ENCODE measurements around the gene DHX16. TPM values are rescaled to one million over a fixed set of nuclear protein-coding genes. Genes with fewer than 3 reads are reported as not detected.
A peak's percentile ranks its signal among the peaks of the same experiment; 100 is the strongest.

The DHX16 gene
- polyA plus RNA-seq, 3 donors, result 46.2 to 51.0 (median 50.7) TPM

DNA sequence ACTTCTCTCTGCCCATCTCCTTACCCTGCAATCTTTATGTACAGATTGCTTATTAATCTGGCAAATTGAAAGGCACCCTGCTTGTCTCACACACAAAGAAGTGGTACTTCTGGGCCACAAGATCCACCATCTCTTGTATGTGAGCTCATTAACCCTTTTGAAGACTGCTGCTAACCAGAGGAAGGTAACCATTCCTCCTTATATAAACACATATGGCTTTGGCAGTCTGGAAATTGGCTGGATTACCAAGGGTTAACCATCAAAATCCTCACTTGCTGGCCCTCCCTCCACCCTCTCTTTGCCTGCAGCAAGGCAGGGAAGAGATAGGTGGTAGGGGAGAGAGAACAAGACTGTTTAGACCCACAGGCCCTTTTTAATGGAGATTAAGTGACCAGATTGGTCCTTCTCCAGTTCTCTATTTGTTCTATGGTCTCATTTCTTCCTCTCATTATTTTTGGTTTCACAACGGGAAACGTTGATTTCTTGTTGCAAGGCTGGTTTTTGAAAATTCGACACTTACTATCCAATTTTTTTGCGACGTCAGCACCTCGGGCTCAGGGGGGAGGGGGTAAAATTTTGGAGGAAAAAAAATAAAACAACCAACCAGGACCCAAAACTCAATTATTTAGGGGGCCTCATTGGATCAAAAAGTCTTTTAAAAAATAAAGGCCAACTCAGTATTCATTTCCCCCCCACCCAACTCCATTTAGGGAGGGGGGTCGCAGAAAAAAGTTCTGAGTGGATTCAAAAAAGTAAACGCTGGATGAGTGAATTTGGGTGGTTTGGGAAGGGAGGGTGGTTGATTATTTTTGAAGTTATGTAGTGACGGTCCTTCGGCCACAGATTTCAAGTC lies 56.6 kb downstream of the DHX16 start:
- peak in 2 of 11 donors; percentile 50 to 64 for DNase-seq (ENCODE audit: extremely low read depth in 1 of 11, low read depth in 9 of 11, low spot score in 4 of 11)

DNA sequence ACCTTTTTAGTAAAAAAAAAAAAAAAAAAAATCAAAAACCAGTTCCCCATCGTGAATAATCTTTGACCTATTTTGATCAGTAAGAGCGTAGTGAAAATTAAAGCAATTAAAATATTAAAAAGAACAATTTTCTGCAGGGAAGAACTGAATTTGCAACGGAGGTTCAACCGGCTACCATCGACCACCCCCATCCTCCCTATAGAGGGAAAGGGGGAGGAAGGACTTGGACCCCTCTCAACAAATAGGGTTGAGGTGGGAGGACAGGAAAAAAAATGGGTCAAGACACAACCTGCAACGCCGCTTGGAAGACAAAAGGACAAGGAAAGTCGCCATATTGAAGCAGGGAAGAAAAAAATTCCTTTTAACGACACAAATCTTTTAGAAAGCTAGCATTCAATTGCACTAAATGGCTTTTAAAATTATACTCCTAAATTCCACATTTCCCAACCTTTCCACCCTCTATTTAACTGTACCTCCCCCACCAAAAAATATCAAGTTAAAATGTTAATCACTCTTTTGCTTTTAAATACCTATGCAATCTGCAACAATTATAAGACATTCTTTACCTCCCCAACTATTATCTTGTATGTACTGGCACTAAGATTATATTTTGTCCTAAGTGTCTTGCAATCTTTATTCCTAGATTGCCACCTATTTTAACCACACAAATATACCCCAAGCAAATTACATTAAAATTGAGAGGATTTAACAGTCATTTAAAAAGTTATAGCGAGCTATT lies 57.4 kb downstream of the DHX16 start:
- peak in 8 of 11 donors; percentile 61 to 84 (median 72) for DNase-seq (ENCODE audit: extremely low read depth in 1 of 11, low read depth in 9 of 11, low spot score in 4 of 11)

DNA sequence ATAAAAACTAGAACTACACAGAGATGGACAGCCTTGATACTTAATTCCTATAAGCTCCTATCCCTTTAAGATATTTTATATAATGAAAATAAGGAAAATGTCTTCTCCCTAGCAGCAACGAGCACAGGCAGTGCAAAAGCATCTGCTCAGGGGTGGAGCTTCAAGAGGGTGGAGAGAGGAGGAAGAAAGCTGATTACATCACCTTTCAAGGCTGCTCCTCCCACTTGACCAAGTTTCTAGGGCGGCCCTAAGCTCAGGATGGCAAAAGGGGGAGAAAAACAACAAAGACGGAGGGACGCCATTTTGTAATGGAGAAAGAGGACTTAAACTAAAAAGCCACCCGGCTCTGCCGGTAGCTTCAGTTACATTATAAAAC lies 58.0 kb downstream of the DHX16 start:
- peak; percentile 89 to 99 (median 97) for DNase-seq (ENCODE audit: extremely low read depth in 1 of 11, low read depth in 9 of 11, low spot score in 4 of 11)

DNA sequence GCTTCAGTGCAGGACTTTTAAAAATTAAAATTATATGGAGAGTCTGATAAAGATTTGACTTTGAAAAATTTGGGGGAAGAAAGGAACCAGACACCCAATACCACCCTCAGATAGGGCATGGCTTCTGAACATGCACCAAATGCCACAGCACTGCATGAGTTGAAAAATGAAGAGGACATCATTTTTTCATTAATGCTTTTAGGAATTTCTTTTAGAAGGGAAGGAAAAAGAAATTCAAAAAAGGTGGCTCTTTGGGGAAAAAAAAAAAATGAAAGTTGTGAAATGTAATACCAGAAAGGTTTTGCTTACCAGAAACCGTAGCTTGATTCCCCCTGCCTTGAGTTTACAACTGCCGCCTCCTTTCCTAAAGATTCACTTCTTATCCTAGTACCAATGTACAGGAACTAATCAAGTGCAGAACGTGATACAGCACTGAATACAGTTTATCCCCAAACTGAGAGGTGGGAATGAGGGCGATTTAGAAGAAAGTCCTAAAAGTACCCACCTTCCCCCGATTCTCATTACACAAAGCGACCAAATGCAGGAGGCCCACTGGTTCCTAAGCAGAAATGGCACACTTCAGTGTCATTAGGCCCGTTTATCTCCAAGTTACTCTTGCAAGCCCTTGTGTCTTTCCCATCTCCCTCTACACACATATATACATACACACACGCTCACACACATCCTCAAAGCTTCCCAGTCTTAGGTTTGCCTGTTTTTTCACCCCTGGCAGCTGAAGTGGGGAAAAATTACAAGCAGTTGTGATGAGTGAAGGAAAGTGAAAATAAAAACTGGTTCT lies 58.6 kb downstream of the DHX16 start:
- no peak for DNase-seq (ENCODE audit: extremely low read depth in 1 of 11, low read depth in 9 of 11, low spot score in 4 of 11)

DNA sequence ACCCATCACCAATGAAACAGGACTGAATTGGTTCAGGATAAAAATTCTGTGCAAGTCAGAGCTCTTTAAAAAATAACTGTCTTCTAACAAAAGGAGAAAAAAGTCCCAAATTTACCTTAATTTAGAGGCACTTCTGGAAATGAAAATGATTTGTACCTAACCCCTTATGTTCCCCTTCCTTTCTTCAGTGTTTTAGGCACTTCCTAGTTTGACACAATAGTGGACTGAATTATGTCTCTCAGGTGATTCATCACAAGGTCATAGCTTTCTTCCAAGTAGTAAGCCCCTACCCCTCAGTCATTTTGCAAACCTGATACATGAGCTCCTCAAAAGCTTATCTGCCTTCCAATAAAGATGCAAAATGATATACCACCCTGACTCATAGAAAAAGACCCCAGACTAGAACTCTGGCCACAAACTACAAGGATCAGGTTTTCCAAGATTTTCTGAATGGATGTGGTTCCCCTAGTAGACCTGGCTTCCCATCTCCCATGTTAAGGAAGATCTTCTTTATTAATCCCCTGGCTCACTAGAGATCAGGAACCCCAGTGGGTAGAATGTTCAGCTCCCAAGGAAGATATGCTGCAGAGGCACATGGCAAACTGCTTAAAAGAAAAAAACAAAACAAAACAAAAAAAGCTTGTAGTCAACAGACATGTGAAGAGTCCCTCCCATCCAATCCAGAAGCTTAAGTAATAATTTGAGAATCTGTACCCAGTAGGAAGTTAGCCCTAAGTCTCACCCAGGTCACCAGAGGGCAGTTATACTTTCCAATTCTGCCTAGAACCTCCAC lies 59.4 kb downstream of the DHX16 start:
- DNase-seq (ENCODE audit: extremely low read depth in 1 of 11, low read depth in 9 of 11, low spot score in 4 of 11), result no peak

DNA sequence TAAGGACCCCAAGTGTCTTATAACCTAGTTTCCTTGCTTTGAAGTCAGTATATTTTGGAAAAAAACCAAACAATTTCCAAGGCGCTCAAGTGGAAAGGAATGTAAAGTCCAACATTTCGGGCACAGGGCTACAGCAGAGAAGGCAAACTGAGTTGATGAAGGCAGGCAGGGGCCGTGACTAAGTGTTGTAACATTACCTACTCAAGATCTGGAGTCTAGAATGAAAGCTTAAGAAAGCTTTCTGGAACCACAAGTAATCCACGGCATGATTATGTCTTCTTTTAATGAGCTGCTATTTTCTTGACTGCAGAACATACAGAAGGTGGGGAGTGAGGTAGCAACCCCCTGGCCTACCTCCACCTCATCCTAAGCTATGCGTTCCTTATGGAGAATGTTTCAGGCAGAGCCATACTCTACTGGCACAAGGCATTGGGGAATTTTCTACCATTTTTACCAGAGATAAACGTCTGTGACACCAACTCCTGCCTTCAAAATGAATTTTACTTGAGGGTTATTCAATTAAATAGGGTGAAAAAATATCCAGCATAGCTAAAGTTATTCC lies 60.0 kb downstream of the DHX16 start:
- peak in 1 of 11 donors; percentile 67 for DNase-seq (ENCODE audit: extremely low read depth in 1 of 11, low read depth in 9 of 11, low spot score in 4 of 11)

DNA sequence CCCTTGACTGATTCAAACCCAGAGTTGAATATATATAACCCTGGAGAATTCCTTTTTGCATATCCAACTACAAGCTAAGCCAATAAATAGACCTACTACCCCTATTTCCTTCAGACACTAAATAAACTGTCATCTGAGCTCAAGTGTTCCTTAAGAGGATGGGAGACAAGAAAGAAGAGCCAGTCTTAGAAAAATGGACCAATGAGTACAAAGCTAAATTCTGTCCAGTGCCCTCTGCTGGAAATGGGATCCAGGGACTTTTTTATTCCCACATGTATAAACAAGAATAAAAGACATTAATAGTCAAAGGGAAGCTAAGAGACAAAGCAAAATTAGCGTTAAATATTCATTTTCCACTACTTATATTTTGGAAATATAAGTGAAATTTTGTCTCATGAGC lies 60.6 kb downstream of the DHX16 start:
- no peak for DNase-seq (ENCODE audit: extremely low read depth in 1 of 11, low read depth in 9 of 11, low spot score in 4 of 11)

DNA sequence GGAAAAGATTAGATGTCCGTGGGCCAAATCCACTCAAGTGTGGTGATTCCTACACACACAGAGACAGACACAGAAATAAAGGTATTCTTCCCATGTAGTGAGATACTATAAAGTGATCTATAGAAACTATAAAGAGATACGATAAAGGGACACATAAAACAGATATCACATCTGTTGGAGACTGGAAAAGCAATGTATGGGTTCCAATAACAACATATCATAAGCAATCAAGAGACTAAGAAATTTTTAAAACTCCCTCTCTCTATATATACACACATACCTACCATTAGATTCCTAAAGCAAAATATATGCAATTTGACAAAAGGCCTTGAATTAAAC lies 61.0 kb downstream of the DHX16 start:
- no peak for DNase-seq (ENCODE audit: extremely low read depth in 1 of 11, low read depth in 9 of 11, low spot score in 4 of 11)

DNA sequence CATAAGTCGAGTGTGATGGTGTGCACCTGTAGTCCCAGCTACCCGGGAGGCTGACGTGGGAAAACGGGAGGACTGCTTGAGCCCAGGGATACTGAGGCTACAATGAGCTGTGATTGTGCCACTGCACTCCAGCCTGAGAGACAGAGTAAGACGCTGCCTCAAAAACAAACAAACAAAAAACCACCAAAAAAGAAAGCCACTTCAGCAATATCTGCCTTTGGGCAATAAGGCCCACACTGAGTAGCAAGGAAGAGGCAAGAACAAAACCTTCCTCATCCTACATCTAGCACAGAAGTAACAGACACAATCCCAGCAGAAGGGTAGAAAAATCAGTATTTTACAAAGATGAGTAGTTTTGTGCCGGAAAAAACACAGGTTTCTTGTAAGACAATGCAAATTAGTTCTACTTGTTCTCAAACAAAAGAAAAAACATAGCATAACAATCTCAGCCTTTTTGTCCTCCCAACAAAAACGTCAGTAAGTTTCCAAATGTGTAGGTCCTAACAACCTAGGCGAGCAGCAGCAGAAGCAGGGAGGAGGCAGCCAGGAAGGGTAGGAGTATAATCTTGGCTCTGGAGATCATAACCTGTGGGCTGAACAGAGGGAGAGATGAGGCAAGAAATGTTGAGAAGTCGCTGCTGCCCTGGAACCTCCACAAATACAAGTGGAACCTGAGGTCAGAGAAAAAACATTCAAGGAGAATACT lies 61.5 kb downstream of the DHX16 start:
- no peak for DNase-seq (ENCODE audit: extremely low read depth in 1 of 11, low read depth in 9 of 11, low spot score in 4 of 11)

DNA sequence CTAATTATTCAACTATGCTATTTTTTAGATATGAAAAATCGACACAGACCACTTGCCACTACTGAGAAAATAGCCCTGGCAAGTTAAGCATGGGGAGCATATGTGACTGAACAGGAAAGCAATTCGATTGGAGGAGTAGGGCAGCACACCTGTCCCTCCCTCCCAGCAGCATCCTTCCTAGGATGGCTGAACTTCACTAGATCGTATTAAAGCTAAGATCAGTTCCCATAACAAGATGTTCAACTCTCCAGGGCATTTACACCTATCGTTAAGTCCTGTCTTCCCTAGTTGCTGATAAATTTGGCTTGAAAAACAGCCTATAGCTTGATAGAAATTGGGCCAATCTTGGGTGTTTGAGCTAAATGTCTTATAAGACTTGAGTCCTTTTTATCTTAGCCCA lies 62.7 kb downstream of the DHX16 start:
- no peak for DNase-seq (ENCODE audit: extremely low read depth in 1 of 11, low read depth in 9 of 11, low spot score in 4 of 11)

DNA sequence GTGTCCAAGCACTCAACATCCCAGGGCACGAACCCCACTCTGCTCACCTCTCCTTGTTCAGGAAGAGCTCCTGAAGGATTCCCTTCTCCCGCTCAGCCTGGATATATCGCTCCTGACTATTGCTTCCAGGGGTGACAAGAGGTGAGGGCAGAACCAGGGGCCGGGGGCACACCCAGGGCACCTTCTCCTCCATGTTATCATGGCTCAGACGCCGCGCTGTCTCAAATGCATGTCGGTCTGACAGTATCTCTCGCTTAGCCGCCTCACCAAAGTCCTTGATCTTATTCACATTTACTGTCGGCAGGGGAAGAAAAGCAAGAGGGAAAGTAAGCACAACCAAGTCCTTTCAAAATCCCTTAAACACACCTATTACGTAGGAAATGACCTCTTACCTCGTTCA lies 68.8 kb downstream of the DHX16 start:
- no peak for DNase-seq (ENCODE audit: extremely low read depth in 1 of 11, low read depth in 9 of 11, low spot score in 4 of 11)

Other genes with a start within 250 kb of the DHX16 start
- gene HLA-E, start 183.5 kb downstream of the DHX16 start, polyA plus RNA-seq (ENCODE audit: insufficient read length in 3 of 3), result 100 to 1,000 TPM in 2 of 3 donors, 10 to 100 TPM in 1; 93.8 to 126 (median 103) TPM
- gene GNL1, start 116.5 kb downstream of the DHX16 start, polyA plus RNA-seq (ENCODE audit: insufficient read length in 3 of 3), result 100 to 1,000 TPM in 1 of 3 donors, 10 to 100 TPM in 2; 85.3 to 112 (median 98.3) TPM
- 10 to 100 TPM; 30.2 to 36.8 (median 32.0) TPM for gene PRR3, start 115.7 kb downstream of the DHX16 start, polyA plus RNA-seq (ENCODE audit: insufficient read length in 3 of 3)
- gene ABCF1, start 101.6 kb downstream of the DHX16 start, polyA plus RNA-seq (ENCODE audit: insufficient read length in 3 of 3), result 10 to 100 TPM; 68.1 to 74.4 (median 72.5) TPM
- 10 to 100 TPM; 49.1 to 56.9 (median 50.0) TPM for gene PPP1R10, start 55.8 kb downstream of the DHX16 start, polyA plus RNA-seq (ENCODE audit: insufficient read length in 3 of 3)
- 10 to 100 TPM; 60.6 to 67.9 (median 62.2) TPM for gene MRPS18B, start 55.2 kb downstream of the DHX16 start, polyA plus RNA-seq (ENCODE audit: insufficient read length in 3 of 3)
- gene ATAT1, start 46.1 kb downstream of the DHX16 start, polyA plus RNA-seq (ENCODE audit: insufficient read length in 3 of 3), result 10 to 100 TPM; 39.9 to 60.5 (median 43.3) TPM
- gene C6orf136, start 25.9 kb downstream of the DHX16 start, polyA plus RNA-seq (ENCODE audit: insufficient read length in 3 of 3), result 10 to 100 TPM; 18.2 to 29.8 (median 18.6) TPM
- gene PPP1R18, start 13.6 kb upstream of the DHX16 start, polyA plus RNA-seq (ENCODE audit: insufficient read length in 3 of 3), result 10 to 100 TPM; 29.8 to 43.1 (median 34.2) TPM
- gene NRM, start 18.0 kb upstream of the DHX16 start, polyA plus RNA-seq (ENCODE audit: insufficient read length in 3 of 3), result 10 to 100 TPM; 34.1 to 43.5 (median 35.2) TPM
- 10 to 100 TPM; 46.4 to 51.0 (median 48.0) TPM for gene MDC1, start 44.3 kb upstream of the DHX16 start, polyA plus RNA-seq (ENCODE audit: insufficient read length in 3 of 3)
- 1,000 to 10,000 TPM; 1,054 to 1,337 (median 1,265) TPM for gene TUBB, start 47.3 kb upstream of the DHX16 start, polyA plus RNA-seq (ENCODE audit: insufficient read length in 3 of 3)
- gene FLOT1, start 69.7 kb upstream of the DHX16 start, polyA plus RNA-seq (ENCODE audit: insufficient read length in 3 of 3), result 100 to 1,000 TPM; 134 to 139 (median 138) TPM
- 10 to 100 TPM; 18.3 to 29.0 (median 20.2) TPM for gene IER3, start 71.5 kb upstream of the DHX16 start, polyA plus RNA-seq (ENCODE audit: insufficient read length in 3 of 3)
- gene DDR1, start 211.5 kb upstream of the DHX16 start, polyA plus RNA-seq (ENCODE audit: insufficient read length in 3 of 3), result 100 to 1,000 TPM; 145 to 195 (median 177) TPM
- gene GTF2H4, start 235.2 kb upstream of the DHX16 start, polyA plus RNA-seq (ENCODE audit: insufficient read length in 3 of 3), result 10 to 100 TPM; 41.4 to 54.3 (median 48.3) TPM
- 10 to 100 TPM; 41.6 to 50.7 (median 48.3) TPM for gene VARS2, start 241.2 kb upstream of the DHX16 start, polyA plus RNA-seq (ENCODE audit: insufficient read length in 3 of 3)

Data from renal cortex interstitium (tissue), 11 donors.